SK-N-SH treated with all-trans-retinoic acid at 6 μM for 48 hours (cell line): ENCODE data around the gene SLC38A10.

Experiments
- ATAC-seq: fragments of 200-7000 bp; cut with Tn5 transposase; 3 replicates; pipeline ENCODE4 v1.9.1; 2020; ENCODE audit warnings: mild to moderate bottlenecking, moderate library complexity
- ARNTL ChIP-seq: fragments of 450-650 bp; formaldehyde crosslinking; IDR thresholded peaks from 2 replicates; pipeline ENCODE4 v1.5.0; 2020; ENCODE audit warnings: low read depth, mild to moderate bottlenecking, moderate library complexity, borderline replicate concordance
- CREB5 ChIP-seq: fragments of 250-450 bp; sonication (Bioruptor Pico); IDR thresholded peaks from 2 replicates; pipeline ENCODE4 v1.5.1; 2020; ENCODE audit warnings: low read depth, mild to moderate bottlenecking, moderate library complexity
- CSDC2 ChIP-seq: fragments of 250-450 bp; sonication (Bioruptor Pico); IDR thresholded peaks from 2 replicates; pipeline ENCODE4 v1.5.0; 2020; ENCODE audit warnings: mild to moderate bottlenecking, moderate library complexity
- CSRNP3 ChIP-seq: fragments of 250-450 bp; sonication (Bioruptor Pico); IDR thresholded peaks from 2 replicates; pipeline ENCODE4 v1.5.1; 2021; ENCODE audit warnings: mild to moderate bottlenecking, moderate library complexity
- ESRRG ChIP-seq: fragments of 250-450 bp; sonication (Bioruptor Pico); IDR thresholded peaks from 2 replicates; pipeline ENCODE4 v1.6.1; 2021; ENCODE audit warnings: mild to moderate bottlenecking
- GLIS3 ChIP-seq: fragments of 250-450 bp; sonication (Bioruptor Pico); IDR thresholded peaks from 2 replicates; pipeline ENCODE4 v1.5.0; 2020; ENCODE audit warnings: mild to moderate bottlenecking, moderate library complexity
- ISL1 ChIP-seq: fragments of 250-450 bp; sonication (Bioruptor Pico); IDR thresholded peaks from 2 replicates; pipeline ENCODE4 v2.1.2; 2022; ENCODE audit warnings: mild to moderate bottlenecking, moderate library complexity
- OSR1 ChIP-seq: fragments of 250-450 bp; sonication (Bioruptor Pico); IDR thresholded peaks from 2 replicates; pipeline ENCODE4 v1.8.0; 2022; ENCODE audit warnings: moderate library complexity, mild to moderate bottlenecking, inconsistent platforms
- PATZ1 ChIP-seq: fragments of 250-450 bp; sonication (Bioruptor Pico); IDR thresholded peaks from 2 replicates; pipeline ENCODE4 v1.8.0; 2020; ENCODE audit warnings: mild to moderate bottlenecking, moderate library complexity, borderline replicate concordance
- POU6F1 ChIP-seq: fragments of 250-450 bp; sonication (Bioruptor Pico); IDR thresholded peaks from 2 replicates; pipeline ENCODE4 v1.8.0; 2021; ENCODE audit warnings: low read depth, mild to moderate bottlenecking, moderate library complexity, borderline replicate concordance
- PPARA ChIP-seq: fragments of 250-450 bp; sonication (Bioruptor Pico); IDR thresholded peaks from 2 replicates; pipeline ENCODE4 v1.5.0; 2020; ENCODE audit warnings: mild to moderate bottlenecking, borderline replicate concordance
- RARB ChIP-seq: fragments of 250-450 bp; sonication (Bioruptor Pico); IDR thresholded peaks from 2 replicates; pipeline ENCODE4 v1.8.0; 2021; ENCODE audit warnings: mild to moderate bottlenecking, moderate library complexity
- SNAI2 ChIP-seq: fragments of 250-450 bp; sonication (Bioruptor Pico); IDR thresholded peaks from 2 replicates; pipeline ENCODE4 v1.5.0; 2020; ENCODE audit warnings: mild to moderate bottlenecking, moderate library complexity
- TCF4 ChIP-seq: fragments of 250-450 bp; sonication (Bioruptor Pico); IDR thresholded peaks from 2 replicates; pipeline ENCODE4 v1.8.0; 2021; ENCODE audit warnings: mild to moderate bottlenecking, moderate library complexity, borderline replicate concordance
- TOX ChIP-seq: fragments of 250-450 bp; sonication (Bioruptor Pico); IDR thresholded peaks from 2 replicates; pipeline ENCODE4 v1.8.0; 2021; ENCODE audit warnings: mild to moderate bottlenecking, moderate library complexity, borderline replicate concordance
- TSHZ2 ChIP-seq: fragments of 250-450 bp; sonication (Bioruptor Pico); IDR thresholded peaks from 2 replicates; pipeline ENCODE4 v1.5.0; 2020; ENCODE audit warnings: mild to moderate bottlenecking, moderate library complexity
- ZC3H10 ChIP-seq: fragments of 250-450 bp; sonication (Bioruptor Pico); IDR thresholded peaks from 2 replicates; pipeline ENCODE4 v1.5.1; 2021; ENCODE audit warnings: mild to moderate bottlenecking, moderate library complexity
- ZNF70 ChIP-seq: fragments of 450-650 bp; formaldehyde crosslinking; IDR thresholded peaks from 2 replicates; pipeline ENCODE4 v1.5.0; 2020; ENCODE audit warnings: mild to moderate bottlenecking, moderate library complexity
- ZNF8 ChIP-seq: fragments of 450-650 bp; formaldehyde crosslinking; IDR thresholded peaks from 2 replicates; pipeline ENCODE4 v1.5.0; 2020; ENCODE audit warnings: mild to moderate bottlenecking, moderate library complexity

Gene SLC38A10

GRCh38 chr17:81245665-81246342 is 49.3 kb downstream of the SLC38A10 start:
- no peak for TF ChIP-seq CSRNP3
- TF ChIP-seq PPARA, result no peak
- no peak for TF ChIP-seq ZC3H10 (CRISPR knock-in tag)
- no peak for TF ChIP-seq ARNTL
- no peak for TF ChIP-seq ZNF70 (CRISPR knock-in tag)
- no peak for TF ChIP-seq TOX
- no peak for TF ChIP-seq TSHZ2 (CRISPR knock-in tag)
- no peak for TF ChIP-seq ESRRG (CRISPR knock-in tag)
- peak; percentile 2; the same call in 2 of the 3 replicates for ATAC-seq

- no peak for TF ChIP-seq ISL1 (CRISPR knock-in tag)
- no peak for TF ChIP-seq TCF4 (CRISPR knock-in tag)
- no peak for TF ChIP-seq ZC3H10 (CRISPR knock-in tag)
- TF ChIP-seq TOX, result no peak
- TF ChIP-seq ZNF8 (CRISPR knock-in tag), result no peak
- TF ChIP-seq ZNF70 (CRISPR knock-in tag), result no peak
- TF ChIP-seq GLIS3 (CRISPR knock-in tag), result no peak
- TF ChIP-seq ESRRG (CRISPR knock-in tag), result no peak
- no peak for TF ChIP-seq OSR1
- TF ChIP-seq POU6F1 (CRISPR knock-in tag), result no peak
- TF ChIP-seq CREB5 (CRISPR knock-in tag), result no peak
- TF ChIP-seq RARB (CRISPR knock-in tag), result no peak
- no peak for TF ChIP-seq CSRNP3
- TF ChIP-seq ARNTL, result no peak
- no peak for TF ChIP-seq TSHZ2 (CRISPR knock-in tag)
- TF ChIP-seq CSDC2, result no peak
- TF ChIP-seq SNAI2 (CRISPR knock-in tag), result no peak
- no peak for TF ChIP-seq PATZ1 (CRISPR knock-in tag)
- ATAC-seq, result peak; percentile 6
These were observed 50.0 kb downstream of the SLC38A10 start for GRCh38 chr17:81245024-81245664.
